ENCODE measurements around the gene RNF26. TPM values are rescaled to one million over a fixed set of nuclear protein-coding genes. Genes with fewer than 3 reads are reported as not detected.

The RNF26 gene
- total and polyA plus RNA-seq, 2 of the 13 experiments (the other 11 are each of a cell fraction or from before 2014, with no cell fraction given), result 11.9 to 26.3 TPM

- TF ChIP-seq YY1 (IDR thresholded peaks at IDR 0.05; ENCODE audit: insufficient read depth, insufficient replicate concordance, low read depth, low read length) (peak; percentile 53), ZBTB33 (CRISPR knock-in tag; IDR thresholded peaks at IDR 0.05) (peak; percentile 76), UBTF (CRISPR knock-in tag; IDR thresholded peaks at IDR 0.05) (peak; percentile 72; the same call in 1 of the 2 replicates), ARID4A (CRISPR knock-in tag; IDR thresholded peaks at IDR 0.05; ENCODE audit: borderline replicate concordance) (peak; percentile 40; the same call in 1 of the 2 replicates), KDM6A (CRISPR knock-in tag; IDR thresholded peaks at IDR 0.05; ENCODE audit: low read depth) (no peak), HIVEP1 (CRISPR knock-in tag; IDR thresholded peaks at IDR 0.05) (no peak), MTERF4 (CRISPR knock-in tag; IDR thresholded peaks at IDR 0.05) (0 out of 2 replicates have a peak, but pooled peaks have one; percentile 44), SAFB2 (CRISPR knock-in tag; IDR thresholded peaks at IDR 0.05; ENCODE audit: borderline replicate concordance, low read depth) (0 out of 2 replicates have a peak, but pooled peaks have one; percentile 17), MXD4 (CRISPR knock-in tag; IDR thresholded peaks at IDR 0.05) (peak; percentile 35; the same call in 1 of the 2 replicates), CTCF (CRISPR knock-in tag; IDR thresholded peaks at IDR 0.05) (peak; percentile 81), POGZ (CRISPR knock-in tag; IDR thresholded peaks at IDR 0.05) (0 out of 2 replicates have a peak, but pooled peaks have one; percentile 23), SALL1 (CRISPR knock-in tag; IDR thresholded peaks at IDR 0.05) (peak; percentile 45), THAP11 (CRISPR knock-in tag; IDR thresholded peaks at IDR 0.05) (peak; percentile 36; the same call in 1 of the 2 replicates), SALL2 (CRISPR knock-in tag; IDR thresholded peaks at IDR 0.05) (peak; percentile 65; the same call in 1 of the 2 replicates), KAT8 (CRISPR knock-in tag; IDR thresholded peaks at IDR 0.05) (peak; percentile 21; the same call in 1 of the 2 replicates)
Measured at GRCh38 chr11:119339589-119340334, 5.4 kb downstream of the RNF26 start (continued).
